ENCODE measurements around the gene SLC22A2.

Gene SLC22A2

GRCh38 chr6:160263196-160263939 lies 4.7 kb upstream of the SLC22A2 start:
- H3K4me3 Mint-ChIP-seq: no peak overlapping the region
- ATAC-seq: no peak
- peaks cover 8% of the 10 kb centered on the region for H3K4me1 Mint-ChIP-seq

GRCh38 chr6:160261991-160262680 lies 3.5 kb upstream of the SLC22A2 start:
- ATAC-seq: no peak
- Mint-ChIP-seq H3K27me3 (peaks cover 28% of the 10 kb centered on the region), H3K27ac (no peak overlapping the region), H3K4me1 (peaks cover 8% of the 10 kb centered on the region), H3K4me3 (no peak overlapping the region), H3K36me3 (no peaks in the 10 kb centered on the region), H3K9me3 (no peaks in the 10 kb centered on the region)

More at GRCh38 chr6:160263196-160263939, 4.7 kb upstream of the SLC22A2 start:
- Mint-ChIP-seq H3K27ac (no peak overlapping the region), H3K36me3 (no peaks in the 10 kb centered on the region), H3K27me3 (peaks cover 25% of the 10 kb centered on the region), H3K9me3 (no peaks in the 10 kb centered on the region)

- Mint-ChIP-seq H3K4me1 (peaks cover 2% of the 10 kb centered on the region), H3K4me3 (no peak overlapping the region), H3K36me3 (no peaks in the 10 kb centered on the region), H3K27me3 (peaks cover 21% of the 10 kb centered on the region), H3K9me3 (no peaks in the 10 kb centered on the region), H3K27ac (no peak overlapping the region)
- no peak for ATAC-seq
These were observed 2.3 kb upstream of the SLC22A2 start for GRCh38 chr6:160260803-160261450.

- Mint-ChIP-seq H3K27ac (no peak overlapping the region), H3K4me1 (no peaks in the 10 kb centered on the region), H3K27me3 (peaks cover 20% of the 10 kb centered on the region), H3K9me3 (no peaks in the 10 kb centered on the region), H3K4me3 (no peak overlapping the region), H3K36me3 (no peaks in the 10 kb centered on the region)
- ATAC-seq: no peak
These were observed 1.7 kb upstream of the SLC22A2 start for GRCh38 chr6:160260367-160260766.

GRCh38 chr6:160259598-160259997 lies 977 bp upstream of the SLC22A2 start:
- H3K27me3 Mint-ChIP-seq: peaks cover 20% of the 10 kb centered on the region
- no peak for ATAC-seq

GRCh38 chr6:160259143-160259425 lies 463 bp upstream of the SLC22A2 start:
- Mint-ChIP-seq H3K9me3 (no peaks in the 10 kb centered on the region), H3K4me1 (no peaks in the 10 kb centered on the region), H3K4me3 (no peak overlapping the region), H3K27me3 (peaks cover 20% of the 10 kb centered on the region), H3K27ac (no peak overlapping the region), H3K36me3 (no peaks in the 10 kb centered on the region)
- no peak for ATAC-seq

More at GRCh38 chr6:160259598-160259997, 977 bp upstream of the SLC22A2 start:
- Mint-ChIP-seq H3K4me1 (no peaks in the 10 kb centered on the region), H3K27ac (no peak overlapping the region), H3K9me3 (no peaks in the 10 kb centered on the region), H3K4me3 (no peak overlapping the region), H3K36me3 (no peaks in the 10 kb centered on the region)

GRCh38 chr6:160256445-160256844 lies 2.2 kb downstream of the SLC22A2 start:
- Mint-ChIP-seq H3K4me3 (no peak overlapping the region), H3K9me3 (no peaks in the 10 kb centered on the region), H3K27me3 (peaks cover 20% of the 10 kb centered on the region), H3K27ac (no peak overlapping the region), H3K36me3 (no peaks in the 10 kb centered on the region), H3K4me1 (no peaks in the 10 kb centered on the region)
- ATAC-seq: no peak

GRCh38 chr6:160254467-160255312 lies 3.9 kb downstream of the SLC22A2 start:
- H3K9me3 Mint-ChIP-seq: no peaks in the 10 kb centered on the region
- H3K4me1 Mint-ChIP-seq: no peaks in the 10 kb centered on the region
- H3K27ac Mint-ChIP-seq: no peak overlapping the region
- no peaks in the 10 kb centered on the region for H3K36me3 Mint-ChIP-seq
- no peak for ATAC-seq
- H3K4me3 Mint-ChIP-seq: no peak overlapping the region
- H3K27me3 Mint-ChIP-seq: peaks cover 17% of the 10 kb centered on the region

GRCh38 chr6:160253714-160254113 lies 4.9 kb downstream of the SLC22A2 start:
- H3K4me3 Mint-ChIP-seq: no peak overlapping the region
- ATAC-seq: no peak
- no peaks in the 10 kb centered on the region for H3K9me3 Mint-ChIP-seq
- H3K27ac Mint-ChIP-seq: no peak overlapping the region
- H3K36me3 Mint-ChIP-seq: no peaks in the 10 kb centered on the region
- no peaks in the 10 kb centered on the region for H3K4me1 Mint-ChIP-seq
- H3K27me3 Mint-ChIP-seq: peaks cover 7% of the 10 kb centered on the region

GRCh38 chr6:160253292-160253691 lies 5.3 kb downstream of the SLC22A2 start:
- no peaks in the 10 kb centered on the region for H3K4me1 Mint-ChIP-seq
- ATAC-seq: no peak
- no peak overlapping the region for H3K4me3 Mint-ChIP-seq
- H3K27me3 Mint-ChIP-seq: peaks cover 3% of the 10 kb centered on the region
- no peaks in the 10 kb centered on the region for H3K9me3 Mint-ChIP-seq
- H3K36me3 Mint-ChIP-seq: no peaks in the 10 kb centered on the region
- no peak overlapping the region for H3K27ac Mint-ChIP-seq

- no peaks in the 10 kb centered on the region for H3K4me1 Mint-ChIP-seq
- H3K27ac Mint-ChIP-seq: no peak overlapping the region
- no peaks in the 10 kb centered on the region for H3K36me3 Mint-ChIP-seq
- peaks cover 8% of the 10 kb centered on the region for H3K27me3 Mint-ChIP-seq
- ATAC-seq: no peak
- no peak overlapping the region for H3K4me3 Mint-ChIP-seq
- no peaks in the 10 kb centered on the region for H3K9me3 Mint-ChIP-seq
These were observed 6.4 kb downstream of the SLC22A2 start for GRCh38 chr6:160252073-160252813.

- Mint-ChIP-seq H3K4me1 (no peaks in the 10 kb centered on the region), H3K9me3 (no peaks in the 10 kb centered on the region), H3K27ac (no peak overlapping the region), H3K27me3 (peaks cover 12% of the 10 kb centered on the region), H3K4me3 (no peak overlapping the region), H3K36me3 (no peaks in the 10 kb centered on the region)
- no peak for ATAC-seq
These were observed 8.9 kb downstream of the SLC22A2 start for GRCh38 chr6:160249671-160250070.

GRCh38 chr6:160248538-160248937 lies 10.1 kb downstream of the SLC22A2 start:
- Mint-ChIP-seq H3K4me1 (no peaks in the 10 kb centered on the region), H3K27me3 (peaks cover 12% of the 10 kb centered on the region), H3K36me3 (no peaks in the 10 kb centered on the region), H3K9me3 (no peaks in the 10 kb centered on the region), H3K4me3 (no peak overlapping the region), H3K27ac (no peak overlapping the region)
- no peak for ATAC-seq

GRCh38 chr6:160247457-160247883 lies 11.2 kb downstream of the SLC22A2 start:
- Mint-ChIP-seq H3K27me3 (peaks cover 12% of the 10 kb centered on the region), H3K4me1 (no peaks in the 10 kb centered on the region), H3K4me3 (no peak overlapping the region), H3K9me3 (no peaks in the 10 kb centered on the region), H3K36me3 (no peaks in the 10 kb centered on the region), H3K27ac (no peak overlapping the region)
- ATAC-seq: no peak
